Testis (tissue), 2 donors: ENCODE measurements around the gene COPB1.

Source experiments
- POLR2A ChIP-seq: fragments of 450-650 bp; IDR thresholded peaks from one replicate; pipeline ENCODE4 v1.6.1; 2017; ENCODE audit warnings: antibody characterized with exemption, mild to moderate bottlenecking, moderate library complexity
- TF ChIP-seq, protein P1 (sequence below), 3 experiments: fragments of 450-650 bp in 2 of 3; fragments of 200-600 bp in 1 of 3; sonication (generic) in 1 of 3; IDR thresholded peaks; one replicate each; pipeline ENCODE4 v1.5.1; 2016 to 2019; ENCODE audit warnings: antibody characterized with exemption in 3 of 3, mild to moderate bottlenecking in 2 of 3, moderate library complexity in 1 of 3

DNA sequence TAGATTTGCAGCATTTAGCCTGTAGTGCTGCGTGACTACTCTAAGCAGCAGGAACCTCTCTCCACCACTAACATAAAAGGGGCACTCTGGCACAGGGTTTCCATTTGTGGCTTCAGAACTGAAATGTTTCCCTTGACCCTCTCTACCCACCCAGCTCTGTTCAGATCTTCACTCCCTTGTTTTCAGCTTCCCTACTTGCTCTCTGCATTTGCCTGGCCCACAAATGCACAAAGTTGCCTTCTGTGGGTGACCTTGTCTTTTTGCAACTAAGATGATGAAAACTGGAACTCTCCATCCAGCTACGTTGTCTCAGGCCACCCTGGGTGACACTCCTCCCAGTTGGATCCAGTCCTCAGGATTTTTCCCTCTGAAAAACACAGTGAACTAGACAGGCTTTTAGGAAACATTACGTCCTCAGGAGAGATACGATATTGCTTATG is 40.4 kb upstream of the COPB1 start:
- no peak for TF ChIP-seq POLR2A
- TF ChIP-seq, protein P1, sequence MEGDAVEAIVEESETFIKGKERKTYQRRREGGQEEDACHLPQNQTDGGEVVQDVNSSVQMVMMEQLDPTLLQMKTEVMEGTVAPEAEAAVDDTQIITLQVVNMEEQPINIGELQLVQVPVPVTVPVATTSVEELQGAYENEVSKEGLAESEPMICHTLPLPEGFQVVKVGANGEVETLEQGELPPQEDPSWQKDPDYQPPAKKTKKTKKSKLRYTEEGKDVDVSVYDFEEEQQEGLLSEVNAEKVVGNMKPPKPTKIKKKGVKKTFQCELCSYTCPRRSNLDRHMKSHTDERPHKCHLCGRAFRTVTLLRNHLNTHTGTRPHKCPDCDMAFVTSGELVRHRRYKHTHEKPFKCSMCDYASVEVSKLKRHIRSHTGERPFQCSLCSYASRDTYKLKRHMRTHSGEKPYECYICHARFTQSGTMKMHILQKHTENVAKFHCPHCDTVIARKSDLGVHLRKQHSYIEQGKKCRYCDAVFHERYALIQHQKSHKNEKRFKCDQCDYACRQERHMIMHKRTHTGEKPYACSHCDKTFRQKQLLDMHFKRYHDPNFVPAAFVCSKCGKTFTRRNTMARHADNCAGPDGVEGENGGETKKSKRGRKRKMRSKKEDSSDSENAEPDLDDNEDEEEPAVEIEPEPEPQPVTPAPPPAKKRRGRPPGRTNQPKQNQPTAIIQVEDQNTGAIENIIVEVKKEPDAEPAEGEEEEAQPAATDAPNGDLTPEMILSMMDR (IDR thresholded peaks at IDR 0.05), result no peak
